Loucy (cell line): Measurements from ENCODE around the gene SORCS2.

ENCODE experiments used
- EZH2phosphoT487 ChIP-seq: fragments of 200-600 bp; IDR thresholded peaks from 2 replicates; pipeline ENCODE4 v1.6.1; 2018; ENCODE audit warnings: antibody characterized with exemption, mild to moderate bottlenecking, moderate library complexity, borderline replicate concordance
- TF ChIP-seq, protein P1 (sequence below): fragments of 200-600 bp; sonication (generic); conservative IDR thresholded peaks from 2 replicates; pipeline ENCODE4 v1.5.1; 2014; ENCODE audit warnings: mild to moderate bottlenecking, antibody characterized with exemption, low read length

DNA sequence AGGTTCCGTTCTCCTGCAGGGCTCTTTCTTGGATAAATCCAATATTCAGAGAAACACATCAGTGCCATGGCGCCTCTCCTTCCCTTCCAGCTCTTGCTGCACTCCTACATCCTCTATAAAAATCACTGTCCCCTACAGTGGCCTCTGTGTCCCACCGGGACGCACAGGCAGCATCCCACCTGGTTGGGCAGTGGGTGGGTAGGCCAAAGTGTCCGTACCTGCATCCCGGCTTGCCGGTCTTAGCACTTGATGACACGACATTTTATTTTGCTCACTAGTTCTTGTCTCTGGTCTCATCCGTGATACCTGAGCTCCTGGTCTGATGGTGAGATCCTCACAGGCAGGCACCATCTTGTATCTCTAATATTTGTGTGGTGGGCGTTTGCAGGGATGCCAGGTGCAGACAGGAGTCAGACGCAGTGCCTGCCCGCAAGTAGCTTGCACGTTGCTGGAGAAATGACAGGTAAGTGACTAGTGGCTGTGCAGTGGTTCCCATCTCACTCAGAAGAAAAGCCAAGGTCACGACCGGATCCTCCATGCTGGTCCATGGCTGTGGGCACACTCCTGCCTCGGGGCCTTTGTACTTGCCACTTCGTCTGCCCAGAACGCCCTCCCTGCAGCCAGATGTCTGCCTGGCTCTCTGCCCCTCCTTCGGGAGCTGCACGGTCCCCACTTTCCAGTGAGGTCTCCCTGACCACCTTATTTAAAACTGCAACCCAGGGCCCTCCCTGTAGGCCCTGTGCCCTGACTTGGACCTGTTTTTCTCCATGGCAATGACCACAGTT lies 109.7 kb downstream of the SORCS2 start:
- TF ChIP-seq, protein P1, sequence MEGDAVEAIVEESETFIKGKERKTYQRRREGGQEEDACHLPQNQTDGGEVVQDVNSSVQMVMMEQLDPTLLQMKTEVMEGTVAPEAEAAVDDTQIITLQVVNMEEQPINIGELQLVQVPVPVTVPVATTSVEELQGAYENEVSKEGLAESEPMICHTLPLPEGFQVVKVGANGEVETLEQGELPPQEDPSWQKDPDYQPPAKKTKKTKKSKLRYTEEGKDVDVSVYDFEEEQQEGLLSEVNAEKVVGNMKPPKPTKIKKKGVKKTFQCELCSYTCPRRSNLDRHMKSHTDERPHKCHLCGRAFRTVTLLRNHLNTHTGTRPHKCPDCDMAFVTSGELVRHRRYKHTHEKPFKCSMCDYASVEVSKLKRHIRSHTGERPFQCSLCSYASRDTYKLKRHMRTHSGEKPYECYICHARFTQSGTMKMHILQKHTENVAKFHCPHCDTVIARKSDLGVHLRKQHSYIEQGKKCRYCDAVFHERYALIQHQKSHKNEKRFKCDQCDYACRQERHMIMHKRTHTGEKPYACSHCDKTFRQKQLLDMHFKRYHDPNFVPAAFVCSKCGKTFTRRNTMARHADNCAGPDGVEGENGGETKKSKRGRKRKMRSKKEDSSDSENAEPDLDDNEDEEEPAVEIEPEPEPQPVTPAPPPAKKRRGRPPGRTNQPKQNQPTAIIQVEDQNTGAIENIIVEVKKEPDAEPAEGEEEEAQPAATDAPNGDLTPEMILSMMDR: no peak
- TF ChIP-seq EZH2phosphoT487: no peak
